OCI-LY7 (cell line): Measurements from ENCODE around the gene GPRC5B. TPM values are rescaled to one million over a fixed set of nuclear protein-coding genes. Genes with fewer than 3 reads are reported as not detected.

ENCODE experiments used
- BruUV-seq: library from RNA; stranded (reverse); fragments of 400-500 nt; replicated peaks from 2 replicates; lab custom pipeline; 2021; lab: Mats Ljungman, UMichigan
- CTCF ChIA-PET: fragments of 300-600 bp; sonication (Branson Sonifier 250); formaldehyde crosslinking; loops from one replicate; lab custom pipeline; 2022; ENCODE audit warnings: antibody characterized with exemption; ENCODE audit not compliant: unreplicated experiment; lab: Charles Lee
- POLR2A ChIA-PET: fragments of 300-600 bp; sonication (Branson Sonifier 250); formaldehyde crosslinking; loops from one replicate; lab custom pipeline; 2022; ENCODE audit warnings: antibody characterized with exemption; lab: Charles Lee
- DNase-seq: peaks from one replicate; pipeline ENCODE4 v3.0.0-alpha.2; 2015; ENCODE audit warnings: low spot score
- H2AFZ ChIP-seq: fragments of 200-600 bp; sonication (generic), shearing (Covaris generic); 2 replicates; pipeline ENCODE4 v1.6.1; 2014; ENCODE audit warnings: mild to moderate bottlenecking, antibody characterized with exemption, low read length, moderate library complexity
- H3K27ac ChIP-seq: fragments of 200-600 bp; sonication (generic); 2 replicates; pipeline ENCODE4 v1.5.1; 2014; ENCODE audit warnings: mixed run types, low read depth, mild to moderate bottlenecking, moderate library complexity, low read length, inconsistent platforms; ENCODE audit not compliant: poor library complexity, severe bottlenecking
- H3K36me3 ChIP-seq: fragments of 200-600 bp; sonication (generic); 2 replicates; pipeline ENCODE4 v1.6.1; 2014; ENCODE audit warnings: mild to moderate bottlenecking, antibody characterized with exemption, low read length, moderate library complexity, mixed read lengths; ENCODE audit not compliant: insufficient read depth
- H3K4me1 ChIP-seq: fragments of 200-600 bp; sonication (generic); 2 replicates; pipeline ENCODE4 v1.5.1; 2014; ENCODE audit warnings: mild to moderate bottlenecking, low read length; ENCODE audit not compliant: insufficient read depth, poor library complexity, severe bottlenecking
- H3K4me2 ChIP-seq: fragments of 200-600 bp; sonication (generic); 2 replicates; pipeline ENCODE4 v1.6.1; 2014; ENCODE audit warnings: mild to moderate bottlenecking, low read length
- H3K4me3 ChIP-seq: fragments of 200-600 bp; sonication (generic); 2 replicates; pipeline ENCODE4 v1.5.1; 2014; ENCODE audit warnings: mild to moderate bottlenecking, low read depth, low read length; ENCODE audit not compliant: poor library complexity, severe bottlenecking
- H3K79me2 ChIP-seq: fragments of 200-600 bp; sonication (generic); 2 replicates; pipeline ENCODE4 v1.6.1; 2016; ENCODE audit warnings: low read depth, mild to moderate bottlenecking, low read length, moderate library complexity, mixed read lengths; ENCODE audit not compliant: insufficient read depth
- H3K9me2 ChIP-seq: fragments of 200-600 bp; sonication (generic); 2 replicates; pipeline ENCODE4 v1.6.1; 2016; ENCODE audit warnings: mild to moderate bottlenecking, low read length, mixed read lengths; ENCODE audit not compliant: insufficient read depth
- H3K9me3 ChIP-seq: fragments of 200-600 bp; sonication (generic); 2 replicates; pipeline ENCODE4 v1.6.1; 2014; ENCODE audit warnings: mild to moderate bottlenecking, mixed run types, low read length, mixed read lengths
- H4K20me1 ChIP-seq: fragments of 200-600 bp; sonication (generic); 2 replicates; pipeline ENCODE4 v1.6.1; 2014; ENCODE audit warnings: mild to moderate bottlenecking, antibody characterized with exemption, low read length, moderate library complexity, mixed read lengths; ENCODE audit not compliant: insufficient read depth
- CTCF ChIP-seq: fragments of 200-600 bp; sonication (generic); conservative IDR thresholded peaks from 2 replicates; pipeline ENCODE4 v1.5.1; 2014; ENCODE audit warnings: mild to moderate bottlenecking, antibody characterized with exemption, low read length, moderate library complexity, mixed read lengths
- EZH2phosphoT487 ChIP-seq: fragments of 200-600 bp; sonication (generic); IDR thresholded peaks from 2 replicates; pipeline ENCODE4 v1.6.1; 2018; ENCODE audit warnings: low read depth, borderline replicate concordance, mild to moderate bottlenecking, mixed run types, antibody characterized with exemption, low read length, moderate library complexity, mixed read lengths
- intact Hi-C: fragments of 100-400 bp; cut with micrococcal nuclease; formaldehyde crosslinking; loops from one replicate; pipeline ENCODE4 v1.10.0; 2022; ENCODE audit not compliant: unreplicated experiment
- total RNA-seq, 2 experiments: library from RNA; depleted of rRNA in 1 of 2; stranded (reverse); fragments of >200 nt in 1 of 2; shearing (Covaris generic) in 1 of 2; gene quantifications; 2 replicates each; pipeline ENCODE4 v1.2.3, GENCODE V29; 2014 to 2022

GPRC5B gene
- total RNA-seq, 2 experiments from 2014 or later, result not detected

- Histone ChIP-seq H3K4me2 (no peak overlapping the region), H3K4me3 (no peak overlapping the region), H3K27ac (no peak overlapping the region), H2AFZ (no peak overlapping the region), H4K20me1 (no peaks in the 10 kb centered on the region), H3K4me1 (no peaks in the 10 kb centered on the region), H3K9me2 (no peaks in the 10 kb centered on the region), H3K9me3 (no peaks in the 10 kb centered on the region), H3K79me2 (no peaks in the 10 kb centered on the region), H3K36me3 (no peaks in the 10 kb centered on the region)
- no peak for DNase-seq
- CTCF ChIA-PET, result no interaction called here
- intact Hi-C loops, result no loop called here
- POLR2A ChIA-PET, result interaction anchor here (1.1 kb wide), 1 partner anchor 9 kb away, joined by 3 read pairs; no protein-coding TSS in a partner anchor
- TF ChIP-seq CTCF (no peak), EZH2phosphoT487 (no peak)
- BruUV-seq, result no TSS peak
These were observed 27.3 kb upstream of the GPRC5B start for GRCh38 chr16:19911747-19912454.

DNA sequence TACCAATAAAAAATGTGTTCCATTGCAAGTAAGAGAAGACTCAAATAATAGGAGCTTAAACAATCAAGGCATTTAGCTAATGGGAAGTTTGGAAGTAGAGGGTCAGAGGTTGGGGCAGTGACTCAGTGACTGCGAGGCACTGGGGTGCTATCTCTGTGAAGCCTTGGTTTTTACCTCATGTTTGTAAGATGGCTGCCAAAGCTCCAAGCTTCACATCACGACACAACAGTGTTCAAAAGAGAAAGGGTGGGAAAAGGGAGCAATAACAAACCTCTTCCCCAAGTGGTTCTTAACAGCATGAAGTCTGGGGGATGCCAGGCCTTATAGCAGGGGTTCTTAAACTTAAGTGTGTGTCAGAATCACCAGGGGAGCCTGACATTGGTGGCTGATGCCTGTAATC, 26.6 kb upstream of the GPRC5B start:
- Histone ChIP-seq H3K79me2 (no peaks in the 10 kb centered on the region), H3K27ac (no peak overlapping the region), H3K9me2 (no peaks in the 10 kb centered on the region), H4K20me1 (no peaks in the 10 kb centered on the region), H3K9me3 (no peaks in the 10 kb centered on the region), H3K4me1 (no peaks in the 10 kb centered on the region), H3K4me2 (no peak overlapping the region), H3K4me3 (no peak overlapping the region), H2AFZ (no peak overlapping the region), H3K36me3 (no peaks in the 10 kb centered on the region)
- no TSS peak for BruUV-seq
- TF ChIP-seq EZH2phosphoT487 (no peak), CTCF (no peak)
- ChIA-PET CTCF (no interaction called here), POLR2A (interaction anchor here (1.1 kb wide), 1 partner anchor 10 kb away, joined by 3 read pairs; no protein-coding TSS in a partner anchor)
- intact Hi-C loops, result no loop called here
- DNase-seq, result no peak

GRCh38 chr16:19909750-19910322, 25.2 kb upstream of the GPRC5B start:
- no peaks in the 10 kb centered on the region for H3K9me3 ChIP-seq
- no peak overlapping the region for H2AFZ ChIP-seq
- TF ChIP-seq CTCF, result no peak
- no peak for TF ChIP-seq EZH2phosphoT487
- BruUV-seq, result no TSS peak
- H3K4me3 ChIP-seq, result no peak overlapping the region
- H4K20me1 ChIP-seq, result no peaks in the 10 kb centered on the region
- no peaks in the 10 kb centered on the region for H3K9me2 ChIP-seq
- H3K27ac ChIP-seq, result no peak overlapping the region
- ChIA-PET CTCF (no interaction called here), POLR2A (no interaction called here)
- H3K4me1 ChIP-seq, result no peaks in the 10 kb centered on the region
- no peaks in the 10 kb centered on the region for H3K36me3 ChIP-seq
- no peak for DNase-seq
- H3K4me2 ChIP-seq, result no peak overlapping the region
- intact Hi-C loops, result no loop called here
- H3K79me2 ChIP-seq, result no peaks in the 10 kb centered on the region
